NCI-H128 (cell line): ENCODE measurements around the gene HSPB6.
A peak's percentile ranks its signal among the peaks of the same experiment; 100 is the strongest.

ENCODE experiments used
- DNase-seq: peaks from one replicate; lab custom pipeline; 2025; ENCODE audit not compliant: unreplicated experiment; lab: John Stamatoyannopoulos, UW

The HSPB6 gene

DNA sequence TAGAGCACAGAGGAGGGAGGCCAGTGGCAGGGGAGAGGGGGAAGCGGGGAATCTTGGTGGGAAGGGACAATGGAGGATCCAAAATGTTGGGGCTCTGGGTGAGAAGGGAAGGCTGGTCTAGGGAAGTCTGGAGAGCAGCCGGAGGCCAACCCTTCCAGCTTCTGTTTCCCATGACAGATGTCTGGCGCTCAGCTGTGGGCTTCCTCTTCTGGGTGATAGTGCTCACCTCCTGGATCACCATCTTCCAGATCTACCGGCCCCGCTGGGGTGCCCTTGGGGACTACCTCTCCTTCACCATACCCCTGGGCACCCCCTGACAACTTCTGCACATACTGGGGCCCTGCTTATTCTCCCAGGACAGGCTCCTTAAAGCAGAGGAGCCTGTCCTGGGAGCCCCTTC is 10.3 kb downstream of the HSPB6 start:
- DNase-seq = no peak

DNA sequence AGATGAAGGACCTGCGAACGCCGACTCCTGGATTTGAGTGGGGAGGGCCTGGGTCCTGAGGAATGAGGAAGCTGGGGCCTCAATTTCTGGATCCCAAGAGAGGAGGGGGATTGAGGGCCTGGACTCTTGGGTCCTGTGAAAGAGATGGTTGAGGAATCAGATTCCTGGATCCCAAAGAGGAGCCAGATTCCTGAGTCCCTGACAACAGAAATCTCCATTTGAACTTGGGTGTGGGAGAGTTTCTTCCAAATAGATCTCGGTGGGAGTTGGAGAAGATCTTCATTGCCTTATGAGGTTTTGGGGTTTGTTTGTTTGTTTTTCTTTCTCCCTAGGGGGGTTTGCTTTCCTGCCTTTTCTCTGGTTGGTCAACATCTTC is 10.8 kb downstream of the HSPB6 start:
- no peak for DNase-seq

DNA sequence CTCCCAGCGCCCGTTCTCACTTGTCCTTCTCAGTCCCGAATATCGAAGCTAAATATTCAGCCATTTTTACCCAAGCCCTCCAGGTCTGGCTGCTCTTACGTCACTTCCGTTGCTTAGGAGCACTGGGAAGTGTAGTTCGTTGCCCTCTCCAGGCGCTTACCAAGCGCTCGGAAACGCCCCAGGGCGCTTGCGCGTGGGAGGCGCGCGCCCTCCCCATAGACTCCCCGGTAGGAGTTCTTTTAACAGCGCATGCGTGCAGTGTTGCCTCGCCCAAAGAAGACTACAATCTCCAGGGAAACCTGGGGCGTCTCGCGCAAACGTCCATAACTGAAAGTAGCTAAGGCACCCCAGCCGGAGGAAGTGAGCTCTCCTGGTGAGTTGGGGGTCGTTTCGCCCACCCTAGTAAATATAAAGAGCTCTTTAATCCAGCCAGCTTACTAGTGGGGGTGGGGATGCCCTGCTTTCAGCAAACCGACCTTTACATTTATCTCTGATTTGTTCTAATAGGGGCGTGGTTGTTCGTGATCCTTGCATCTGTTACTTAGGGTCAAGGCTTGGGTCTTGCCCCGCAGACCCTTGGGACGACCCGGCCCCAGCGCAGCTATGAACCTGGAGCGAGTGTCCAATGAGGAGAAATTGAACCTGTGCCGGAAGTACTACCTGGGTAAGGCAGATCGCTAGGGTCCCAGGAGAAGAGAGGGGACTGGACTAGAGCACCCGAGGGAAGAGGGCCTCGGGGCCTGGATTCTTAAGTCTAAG is 11.3 kb downstream of the HSPB6 start, which contains the start of the genes PSENEN and U2AF1L4:
TSS of gene PSENEN (plus strand) at position 324 of the 759 bp plus-strand sequence. CDS start at position 604, 280 bp downstream.
TSS of gene U2AF1L4 (minus strand) at position 91 of the 759 bp plus-strand sequence. CDS start at position 64, 27 bp downstream.
- DNase-seq = peak; percentile 98

DNA sequence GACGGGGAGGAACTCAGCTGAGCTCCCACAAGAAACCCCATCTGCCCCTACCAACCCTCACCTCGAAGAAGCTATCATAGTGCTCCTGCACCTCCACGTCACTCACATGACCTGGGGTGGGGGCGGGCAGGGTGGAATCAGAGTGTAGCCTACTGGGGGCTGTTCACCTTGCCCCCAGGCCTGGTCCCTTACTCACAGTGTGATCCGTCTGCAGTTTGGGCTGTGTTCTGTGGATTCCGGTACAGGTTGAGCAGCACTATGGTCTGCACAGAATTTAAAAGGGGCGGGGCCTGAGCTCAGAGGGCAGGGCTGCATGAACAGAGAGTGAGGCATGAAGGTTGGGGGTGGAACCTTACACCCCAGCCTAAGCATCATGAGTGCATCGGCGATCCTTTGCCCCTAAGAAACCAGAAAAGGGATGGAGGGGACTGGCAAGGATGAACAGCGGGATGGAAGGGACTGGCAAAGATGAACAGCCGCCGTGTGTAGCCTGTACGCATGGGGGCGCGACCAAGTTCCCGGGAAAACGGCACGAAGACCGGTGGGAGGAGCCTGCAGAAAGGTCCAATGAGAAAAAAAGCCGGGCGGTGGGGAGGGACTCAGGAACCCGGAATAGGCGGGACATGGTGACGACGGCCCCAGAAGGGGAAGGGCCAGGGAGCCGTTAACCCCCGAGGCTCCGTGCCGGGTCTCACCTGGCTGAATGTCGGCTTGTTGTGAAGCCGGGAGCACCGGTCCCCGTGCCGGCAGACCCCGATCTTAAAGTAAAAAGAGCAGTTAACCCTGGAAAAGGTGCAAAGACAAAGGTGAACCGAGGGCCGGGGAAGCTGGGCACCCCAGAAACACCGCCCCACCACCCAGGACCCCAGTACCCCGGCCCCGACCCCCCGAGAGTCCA is 12.2 kb downstream of the HSPB6 start:
- peak; percentile 89 for DNase-seq

DNA sequence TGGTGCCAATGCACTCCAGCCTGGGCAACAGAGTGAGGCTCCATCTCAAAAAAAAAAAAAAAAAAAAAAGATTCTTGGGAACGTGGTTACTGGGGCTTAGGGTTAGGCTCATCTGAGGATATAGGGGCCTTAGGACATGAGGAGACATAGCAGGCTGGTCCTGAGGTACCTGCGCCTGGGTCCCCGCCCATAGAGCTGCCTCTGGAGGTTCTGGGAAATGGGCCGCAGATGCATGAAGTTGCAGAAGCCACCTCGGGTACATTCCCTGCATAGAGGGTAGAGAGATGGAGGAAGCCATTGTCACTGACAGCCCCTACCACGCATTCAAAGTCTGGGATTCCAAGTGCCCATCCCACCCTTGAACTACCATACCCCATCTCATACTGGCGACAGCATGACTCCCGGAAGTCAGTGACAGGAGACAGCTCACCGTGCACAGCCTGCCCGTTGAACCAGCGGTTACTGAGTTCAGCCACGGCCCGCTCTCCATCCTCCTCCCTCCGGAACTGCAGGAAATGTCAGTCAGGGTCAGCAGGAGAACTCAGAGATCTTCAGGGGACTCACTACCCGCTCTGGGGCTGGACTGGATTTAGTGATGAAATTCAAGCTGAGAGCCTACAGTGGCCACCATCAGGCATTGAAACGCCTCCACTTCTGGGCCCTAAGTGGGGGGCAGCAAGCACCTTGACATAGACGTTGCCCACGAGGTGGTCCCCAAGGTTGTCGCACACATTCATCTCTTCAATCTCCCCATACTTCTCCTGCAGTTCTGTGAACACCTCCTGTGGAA is 13.0 kb downstream of the HSPB6 start:
- no peak for DNase-seq

DNA sequence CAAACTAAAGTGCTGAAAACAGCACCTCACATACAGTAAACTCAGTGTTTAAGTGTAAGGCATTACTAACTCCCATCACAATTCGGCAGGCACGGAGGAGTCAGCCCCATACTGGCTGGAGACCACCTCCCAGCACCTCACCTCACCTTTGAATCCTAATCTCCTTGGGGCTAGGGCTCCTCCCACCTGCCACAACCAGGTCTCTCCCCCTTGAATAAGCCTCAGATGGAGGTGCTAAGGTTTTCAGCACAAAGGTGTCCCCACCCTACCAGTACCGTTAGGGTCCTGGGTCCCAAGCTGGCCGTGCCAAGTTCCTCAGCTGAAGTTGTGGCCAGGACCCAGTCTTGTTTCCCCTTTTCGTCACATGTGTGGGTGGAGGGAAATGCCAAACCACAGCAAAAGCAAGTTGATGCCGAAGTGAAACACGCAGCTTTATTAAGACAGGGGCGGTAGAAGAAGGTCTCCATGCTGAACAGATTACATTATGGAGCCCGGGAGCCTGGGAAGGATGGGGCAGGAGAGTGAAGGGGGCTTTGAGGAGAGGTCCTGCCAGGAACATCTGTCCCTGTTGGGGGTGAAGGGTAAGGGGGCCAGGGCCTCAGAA is 14.6 kb downstream of the HSPB6 start, which contains the start of gene IGFLR1:
TSS of gene IGFLR1 (minus strand) at position 332 of the 604 bp plus-strand sequence. CDS start 1,272 bp downstream, outside the sequence.
- no peak for DNase-seq

DNA sequence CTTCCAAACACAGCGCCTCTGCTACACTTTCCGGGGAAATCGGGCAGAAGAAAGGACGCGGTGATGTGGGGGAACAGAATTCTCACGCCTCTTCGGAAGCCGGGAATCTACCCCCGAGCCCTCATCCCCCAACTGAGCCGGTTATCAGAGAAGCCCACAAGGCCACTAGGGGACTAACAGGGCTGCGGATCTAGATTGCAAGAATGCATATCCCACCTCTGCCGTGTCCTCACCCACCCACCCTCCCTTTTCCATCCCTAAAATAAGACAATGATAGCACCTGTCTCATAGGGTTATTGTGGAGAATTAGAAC is 15.7 kb downstream of the HSPB6 start:
- no peak for DNase-seq

DNA sequence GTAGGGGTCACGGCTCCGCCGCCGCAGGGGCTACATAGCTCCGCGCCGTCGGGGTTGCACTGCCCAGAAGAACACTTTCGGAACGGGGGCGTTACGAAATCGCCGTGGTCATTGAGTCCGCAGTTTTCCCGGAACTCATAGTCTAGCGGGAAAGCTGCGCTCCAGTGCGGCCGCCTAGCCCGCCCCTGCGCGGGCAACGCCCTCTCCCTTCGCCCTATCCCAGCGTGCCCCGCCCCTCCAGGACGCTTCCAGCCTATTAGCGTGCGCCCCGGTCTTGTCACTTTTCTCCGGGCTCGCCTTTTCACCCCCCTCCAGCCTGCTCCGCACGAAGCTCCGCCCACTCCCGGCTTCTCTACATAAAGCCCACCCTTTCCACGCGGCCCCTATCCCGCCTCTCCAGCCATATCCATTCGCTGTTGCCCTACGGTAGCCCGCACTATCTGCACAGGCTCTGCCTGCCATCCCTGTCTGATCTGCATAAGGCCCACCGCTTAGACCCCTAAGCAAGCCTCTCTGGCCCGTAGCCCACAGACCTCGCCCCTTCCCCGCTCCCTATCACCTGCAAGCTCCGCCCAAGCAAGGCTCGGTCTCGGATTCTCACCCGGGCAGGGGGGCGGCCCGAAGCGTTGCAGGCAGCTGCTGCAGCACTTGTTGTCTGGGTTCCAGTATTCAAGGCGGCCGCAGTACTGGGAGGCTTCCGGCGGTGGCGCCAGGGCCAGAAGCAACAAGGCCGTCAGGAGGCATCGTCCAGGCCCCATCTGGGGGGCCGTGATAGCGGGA is 16.2 kb downstream of the HSPB6 start:
- DNase-seq = peak; percentile 96

DNA sequence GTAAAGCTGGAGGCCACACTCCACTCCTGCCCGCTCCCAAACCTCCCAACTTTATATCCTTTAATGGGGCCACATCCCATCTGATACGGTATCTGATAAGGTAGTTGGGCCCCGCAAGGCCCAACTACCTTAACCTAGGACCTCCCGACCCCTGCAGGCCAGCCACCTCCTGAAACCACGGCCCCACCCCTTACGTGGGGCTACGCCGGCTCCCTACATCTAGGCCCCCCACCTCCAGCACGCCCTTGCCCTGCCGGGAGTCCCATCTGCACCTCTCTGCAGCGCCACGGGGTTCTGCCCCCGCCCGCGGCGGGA is 16.8 kb downstream of the HSPB6 start:
- no peak for DNase-seq

DNA sequence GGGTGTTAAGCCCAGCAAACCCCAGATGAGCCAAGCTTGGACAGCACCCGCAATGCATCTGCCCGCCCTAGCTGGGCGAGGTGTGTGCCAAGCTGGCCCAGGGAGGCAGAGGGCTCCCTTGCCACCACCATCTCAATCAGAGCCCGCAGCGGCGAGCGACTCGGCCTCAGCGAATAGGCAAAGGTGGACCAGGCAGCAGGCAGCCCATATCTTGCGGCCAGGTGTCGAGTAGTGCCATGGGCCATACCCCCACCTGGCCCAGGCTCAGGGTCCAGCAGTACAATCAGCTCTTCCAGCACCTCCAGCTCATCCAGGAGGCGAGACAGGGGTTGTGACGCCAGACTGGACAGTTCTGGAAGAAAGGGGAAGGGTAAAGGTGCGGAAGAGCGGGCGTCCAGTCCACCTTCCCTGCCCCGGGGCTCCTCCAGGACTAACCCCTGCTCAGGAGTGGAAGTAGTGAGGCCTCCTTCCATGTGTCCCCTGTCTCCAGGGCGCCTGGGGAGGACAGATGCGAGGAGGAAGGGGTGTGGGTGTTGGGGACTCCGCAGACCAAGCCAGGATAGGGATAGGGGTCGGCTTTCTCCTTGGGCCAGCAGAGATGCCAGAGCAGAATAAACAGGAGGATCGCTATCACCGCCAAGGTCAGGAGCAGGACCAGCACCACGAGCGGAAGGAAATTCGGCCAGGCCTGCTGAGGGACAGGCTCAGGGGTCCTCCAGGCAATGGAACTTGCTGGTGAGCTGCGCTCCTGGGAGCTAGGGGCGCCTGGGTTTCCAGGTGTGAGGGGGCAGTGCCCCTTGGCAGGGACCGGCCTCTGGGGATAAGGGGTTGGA is 17.3 kb downstream of the HSPB6 start:
- DNase-seq = no peak

DNA sequence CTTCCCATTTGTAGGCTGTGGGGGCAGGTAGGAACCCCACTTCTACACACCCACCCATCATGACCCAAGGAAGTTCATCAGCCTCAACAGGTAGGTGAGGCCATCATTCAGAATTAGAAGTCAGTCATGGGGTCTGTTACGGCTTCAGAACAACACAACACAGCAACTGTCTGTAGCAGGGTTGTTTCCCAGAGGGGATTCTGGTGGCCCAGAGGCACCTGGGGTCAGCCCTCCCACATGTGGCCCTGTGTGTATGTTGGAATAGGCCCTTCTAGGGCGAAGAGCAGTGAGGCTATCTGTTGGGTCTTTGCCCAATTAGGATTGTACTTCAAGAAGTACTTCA is 18.0 kb downstream of the HSPB6 start:
- DNase-seq = no peak

DNA sequence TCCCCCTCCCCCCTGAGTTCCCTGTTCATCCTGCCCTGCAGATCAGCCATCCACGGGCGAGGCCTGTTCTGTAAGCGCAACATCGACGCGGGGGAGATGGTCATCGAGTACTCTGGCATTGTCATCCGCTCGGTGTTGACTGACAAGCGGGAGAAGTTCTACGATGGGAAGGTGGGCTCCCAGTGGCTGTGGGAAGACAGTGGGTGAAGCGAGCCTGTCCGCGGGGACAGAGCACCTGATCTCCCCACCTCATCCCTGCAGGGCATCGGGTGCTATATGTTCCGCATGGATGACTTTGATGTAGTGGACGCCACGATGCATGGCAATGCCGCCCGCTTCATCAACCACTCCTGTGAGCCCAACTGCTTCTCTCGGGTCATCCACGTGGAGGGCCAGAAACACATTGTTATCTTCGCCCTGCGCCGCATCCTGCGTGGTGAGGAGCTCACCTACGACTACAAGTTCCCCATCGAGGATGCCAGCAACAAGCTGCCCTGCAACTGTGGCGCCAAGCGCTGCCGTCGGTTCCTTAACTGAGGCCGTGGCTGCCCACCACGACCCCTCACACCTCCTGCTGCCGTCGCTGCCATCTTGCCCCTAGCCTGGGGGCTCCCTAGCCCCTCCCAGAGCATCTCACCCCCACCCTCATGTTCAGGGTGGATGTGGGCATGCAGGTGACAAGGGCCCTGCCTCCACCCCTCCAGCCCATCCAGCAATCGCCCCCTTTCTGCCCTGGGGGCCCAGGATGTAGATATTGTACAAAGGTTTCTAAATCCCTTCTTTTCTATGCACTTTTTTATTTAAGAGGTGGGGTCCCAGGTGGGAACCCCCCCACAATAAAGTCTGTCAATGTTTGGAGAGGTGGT is 18.6 kb downstream of the HSPB6 start:
- DNase-seq = no peak

DNA sequence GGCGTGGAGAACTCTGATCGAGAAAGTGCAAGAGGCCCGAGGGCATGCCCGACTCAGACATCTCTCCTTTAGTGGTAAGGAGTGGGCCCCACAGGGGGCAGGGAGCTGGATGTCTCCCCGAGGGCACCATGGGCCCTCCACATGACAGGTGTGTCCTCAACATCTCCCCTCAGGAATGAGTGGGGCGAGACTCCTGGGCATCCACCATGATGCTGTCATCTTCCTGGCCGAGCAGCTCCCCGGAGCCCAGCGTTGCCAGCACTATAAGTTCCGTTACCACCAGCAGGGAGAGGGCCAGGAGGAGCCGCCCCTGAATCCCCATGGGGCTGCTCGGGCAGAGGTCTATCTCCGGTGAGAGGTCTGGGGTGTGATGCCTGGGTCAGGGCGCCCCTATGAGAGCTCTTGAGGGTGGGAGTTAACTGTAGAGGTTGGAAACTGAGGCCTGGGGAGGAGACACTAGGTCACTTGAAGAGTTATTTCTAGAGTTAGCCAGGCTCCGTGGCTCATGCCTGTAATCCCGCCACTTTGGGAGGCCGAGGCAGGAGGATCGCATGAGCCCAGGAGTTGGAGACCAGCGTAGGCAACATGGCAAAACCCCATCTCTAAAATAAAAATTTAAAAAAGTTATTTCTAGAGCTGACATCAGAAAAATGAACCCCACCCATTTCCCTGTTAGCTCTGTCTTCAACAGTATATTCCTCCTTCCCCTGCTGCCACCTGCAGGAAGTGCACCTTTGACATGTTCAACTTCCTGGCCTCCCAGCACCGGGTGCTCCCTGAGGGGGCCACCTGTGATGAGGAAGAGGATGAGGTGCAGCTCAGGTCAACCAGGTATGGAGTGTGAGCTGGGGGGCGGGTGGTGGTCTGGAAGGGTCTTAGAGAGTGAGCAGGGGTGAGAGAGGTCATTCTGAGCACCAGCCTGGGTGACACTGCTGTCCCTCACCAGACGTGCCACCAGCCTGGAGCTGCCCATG is 19.6 kb downstream of the HSPB6 start:
- DNase-seq = no peak

DNA sequence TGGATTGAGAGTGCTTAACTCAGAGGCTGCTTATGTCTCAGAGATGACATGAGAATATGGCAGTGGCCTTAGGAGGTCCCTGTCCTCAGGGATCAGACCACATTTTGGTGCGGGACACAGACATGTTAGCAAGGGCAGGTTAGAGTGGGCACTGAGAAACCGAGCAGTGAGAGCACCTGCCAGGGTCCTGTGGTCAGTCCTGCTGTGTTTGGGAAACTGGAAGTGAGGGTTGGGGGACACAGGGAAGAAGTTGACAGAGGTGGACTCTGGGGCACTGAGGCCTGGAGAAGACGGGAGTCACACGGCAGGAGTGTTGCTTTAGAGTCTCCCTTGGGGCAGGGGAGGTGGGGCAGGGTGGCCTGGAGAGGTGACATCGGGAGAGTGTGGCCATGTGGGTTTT is 21.9 kb downstream of the HSPB6 start:
- DNase-seq = no peak

DNA sequence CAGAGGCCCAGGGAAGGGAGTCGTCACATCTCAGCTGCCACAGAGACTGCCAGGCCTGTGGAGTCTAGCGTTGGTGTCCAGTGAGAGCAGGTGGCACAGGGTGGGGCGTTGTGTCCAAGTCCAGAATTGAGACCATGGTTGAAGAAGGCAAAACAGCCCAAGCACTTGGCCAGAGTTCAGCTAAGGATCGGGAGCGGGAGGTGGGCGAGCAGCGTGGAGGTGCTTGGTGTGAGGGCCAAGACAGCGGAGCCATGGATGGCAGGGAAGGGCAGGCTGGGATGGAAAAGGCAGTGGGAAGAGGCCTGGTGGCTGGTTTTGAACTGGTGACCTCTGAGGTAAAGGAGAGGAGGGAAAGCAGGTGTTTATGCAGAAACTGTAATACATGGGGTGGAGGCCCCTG is 22.6 kb downstream of the HSPB6 start:
- no peak for DNase-seq

DNA sequence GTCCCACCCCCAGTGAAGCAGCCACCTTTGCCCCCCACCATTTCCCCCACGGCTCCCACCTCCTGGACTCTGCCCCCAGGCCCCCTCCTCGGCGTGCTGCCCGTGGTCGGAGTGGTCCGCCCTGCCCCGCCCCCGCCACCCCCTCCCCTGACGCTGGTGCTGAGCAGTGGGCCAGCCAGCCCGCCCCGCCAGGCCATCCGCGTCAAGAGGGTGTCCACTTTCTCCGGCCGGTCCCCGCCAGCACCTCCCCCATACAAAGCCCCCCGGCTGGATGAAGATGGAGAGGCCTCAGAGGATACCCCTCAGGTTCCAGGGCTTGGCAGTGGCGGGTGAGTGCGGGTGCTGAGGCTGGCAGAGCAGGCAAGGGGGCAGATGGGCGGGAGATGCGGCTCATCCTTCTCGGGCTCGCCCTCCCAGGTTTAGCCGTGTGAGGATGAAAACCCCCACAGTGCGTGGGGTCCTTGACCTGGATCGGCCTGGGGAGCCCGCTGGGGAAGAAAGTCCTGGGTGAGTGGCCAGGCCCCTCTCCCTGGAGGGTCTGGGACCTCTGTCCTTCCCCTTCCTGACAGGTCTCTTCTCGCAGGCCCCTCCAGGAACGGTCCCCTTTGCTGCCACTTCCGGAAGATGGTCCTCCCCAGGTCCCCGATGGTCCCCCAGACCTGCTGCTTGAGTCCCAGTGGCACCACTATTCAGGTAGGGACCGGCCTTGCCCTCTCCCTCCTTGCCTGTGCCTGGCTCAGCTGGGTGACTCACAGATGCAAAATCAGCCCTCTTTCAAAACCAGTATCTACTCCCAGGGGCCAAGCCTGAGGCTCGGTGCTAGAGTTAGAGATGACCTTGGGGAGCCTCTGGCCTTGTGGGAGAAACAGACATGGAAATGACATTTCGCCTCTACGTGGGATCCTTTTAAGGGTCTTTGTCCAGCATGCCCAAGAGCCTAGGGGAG is 23.4 kb downstream of the HSPB6 start:
- no peak for DNase-seq
